Ishikawa (cell line): ENCODE measurements around the gene ZEB2.

ENCODE experiments used
- CEBPB ChIP-seq: IDR thresholded peaks from 2 replicates; pipeline ENCODE4 v1.6.1; 2012
- EGR1 ChIP-seq: IDR thresholded peaks from 2 replicates; pipeline ENCODE4 v1.6.1; 2012
- EP300 ChIP-seq: IDR thresholded peaks from 2 replicates; pipeline ENCODE4 v1.6.1; 2012; ENCODE audit warnings: borderline replicate concordance
- MAX ChIP-seq: IDR thresholded peaks from 2 replicates; pipeline ENCODE4 v1.6.1; 2012
- NFIC ChIP-seq: IDR thresholded peaks from 2 replicates; pipeline ENCODE4 v1.6.1; 2012
- RAD21 ChIP-seq: IDR thresholded peaks from 2 replicates; pipeline ENCODE4 v1.6.1; 2012; ENCODE audit warnings: low read depth
- REST ChIP-seq: IDR thresholded peaks from 2 replicates; pipeline ENCODE4 v1.6.1; 2012; ENCODE audit warnings: low read depth, mild to moderate bottlenecking
- TAF1 ChIP-seq: IDR thresholded peaks from 2 replicates; pipeline ENCODE4 v1.6.1; 2012; ENCODE audit warnings: low read depth, mild to moderate bottlenecking
- TEAD4 ChIP-seq: IDR thresholded peaks from 2 replicates; pipeline ENCODE4 v1.6.1; 2012
- YY1 ChIP-seq: IDR thresholded peaks from 2 replicates; pipeline ENCODE4 v1.6.1; 2012; ENCODE audit warnings: low read depth

GRCh38 chr2:144516981-144517865 is 2.7 kb downstream of the ZEB2 start:
- TF ChIP-seq MAX (no peak), RAD21 (no peak), REST (no peak), EGR1 (no peak), TEAD4 (no peak), YY1 (0 out of 2 replicates have a peak, but pooled peaks have one; percentile 29), EP300 (no peak), TAF1 (no peak), NFIC (no peak), CEBPB (no peak)
